Stimulated activated CD4-positive, alpha-beta T cell treated with anti-CD3 and anti-CD28 coated beads, Interleukin-15, amount 100 ng/mL, for 48 hours (primary cell): ENCODE measurements around the gene ZNF888.
A peak's percentile ranks its signal among the peaks of the same experiment; 100 is the strongest.
"Not testable (repeated sequence)": the region's sequence is repeated elsewhere in the genome, so short reads cannot be mapped to it uniquely, and the experiment has no call there.

Source experiments
- DNase-seq, 2 donors: peaks; one replicate each; pipeline ENCODE4 v3.0.0-alpha.2; 2020; ENCODE audit warnings: low read depth in 2 of 2

Gene ZNF888

GRCh38 chr19:52941941-52942385, 18.7 kb upstream of the ZNF888 start:
- DNase-seq, result no peak

- not testable (repeated sequence) for DNase-seq
These were observed 18.3 kb upstream of the ZNF888 start for GRCh38 chr19:52941523-52941922.

DNA sequence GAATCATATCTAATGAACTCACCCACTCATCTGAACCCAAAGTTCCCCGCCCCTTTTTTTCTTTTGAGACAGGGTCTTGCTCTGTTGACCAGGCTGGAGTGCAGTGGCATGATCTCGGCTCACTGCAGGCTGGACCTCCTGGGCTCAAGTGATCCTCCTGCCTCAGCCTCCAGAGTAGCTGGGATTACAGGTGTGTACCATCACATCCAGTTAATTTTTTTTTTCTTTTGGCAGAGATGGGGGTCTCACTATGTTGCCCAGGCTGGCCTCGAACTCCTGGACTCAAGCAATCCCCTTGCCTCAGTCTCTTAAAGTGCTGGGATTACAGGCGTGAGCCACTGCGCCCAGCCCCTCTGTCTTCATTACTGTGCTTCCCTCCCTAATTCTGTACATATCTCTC, 17.7 kb upstream of the ZNF888 start:
- DNase-seq, result not testable (repeated sequence)

- no peak for DNase-seq
These were observed 15.5 kb upstream of the ZNF888 start for GRCh38 chr19:52938761-52939160.

- DNase-seq, result no peak
These were observed 13.7 kb upstream of the ZNF888 start for GRCh38 chr19:52936954-52937325.

- no peak for DNase-seq
These were observed 13.1 kb upstream of the ZNF888 start for GRCh38 chr19:52936151-52936953.

DNA sequence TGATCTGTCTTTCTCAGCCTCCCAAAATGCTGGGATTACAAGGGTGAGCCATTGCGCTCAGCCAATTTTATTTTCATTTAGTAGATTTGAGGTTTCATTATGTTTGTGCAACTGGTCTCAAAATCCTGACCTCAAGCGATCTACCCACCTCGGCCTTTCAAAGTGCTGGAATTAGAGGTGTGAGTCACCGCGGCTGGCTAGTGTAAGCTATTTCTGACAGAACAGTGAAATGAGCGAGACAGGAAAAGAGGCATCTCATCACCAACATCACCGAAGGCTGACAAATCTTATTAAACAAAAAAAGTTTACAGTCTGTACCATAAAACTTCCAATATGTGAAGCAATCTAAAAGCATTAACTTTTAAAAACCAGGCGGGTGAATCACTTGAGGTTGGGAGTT, 12.2 kb upstream of the ZNF888 start:
- DNase-seq, result no peak

DNA sequence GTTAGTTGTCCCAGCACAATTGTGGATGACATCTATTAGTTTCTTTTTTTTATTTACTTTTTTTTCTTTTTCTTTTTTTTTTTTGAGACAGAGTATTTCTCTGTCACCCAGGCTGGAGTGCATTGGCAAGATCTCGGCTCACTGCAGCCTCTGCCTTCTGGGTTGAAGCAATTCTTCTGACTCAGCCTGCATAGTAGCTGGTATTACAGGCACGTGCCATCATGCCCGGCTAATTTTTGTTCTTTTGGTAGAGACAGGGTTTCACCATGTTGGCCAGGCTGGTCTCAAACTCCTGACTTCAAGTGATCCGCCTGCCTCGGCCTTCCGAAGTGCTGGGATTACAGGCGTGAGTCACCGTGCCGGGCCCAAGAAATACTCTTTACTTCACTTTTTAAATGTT, 1.4 kb upstream of the ZNF888 start:
- DNase-seq, result not testable (repeated sequence)

DNA sequence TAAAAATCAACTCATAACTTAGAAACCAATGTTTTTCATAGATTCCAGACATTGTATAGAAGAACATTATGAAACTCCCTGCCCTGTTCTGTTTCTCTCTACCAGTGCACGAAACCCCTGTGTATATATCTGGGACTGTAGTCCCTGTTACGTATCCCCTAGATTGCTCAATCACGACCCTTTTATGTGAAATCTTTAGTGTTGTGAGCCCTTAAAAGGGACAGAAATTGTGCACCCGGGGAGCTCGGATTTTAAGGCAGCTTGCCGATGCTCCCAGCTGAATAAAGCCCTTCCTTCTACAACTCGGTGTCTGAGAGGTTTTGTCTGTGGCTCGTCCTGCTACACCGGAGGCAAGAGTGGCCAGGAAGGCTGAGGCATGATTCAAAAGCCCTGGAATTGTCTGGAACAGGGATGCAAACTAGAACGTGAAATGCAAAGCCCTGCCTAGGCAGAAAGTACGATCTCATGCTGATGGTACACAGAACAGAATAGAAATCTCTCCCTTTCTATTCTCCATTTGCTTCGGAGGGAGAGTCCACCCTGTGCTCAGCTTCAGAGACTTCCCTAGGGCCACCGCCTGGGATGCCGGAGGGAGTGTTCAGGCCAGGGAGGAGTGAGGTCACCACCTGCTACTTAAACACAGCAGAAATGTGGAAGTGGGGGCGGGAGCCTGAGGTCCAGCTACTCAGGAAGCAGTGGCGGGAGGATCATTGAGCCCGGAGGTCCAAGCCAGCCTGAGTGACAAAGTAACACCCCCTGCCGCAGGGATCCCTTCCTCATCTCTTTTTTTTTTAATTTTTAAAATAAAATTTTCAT, 758 bp upstream of the ZNF888 start:
- DNase-seq, result no peak

GRCh38 chr19:52917531-52917930, 5.7 kb downstream of the ZNF888 start:
- DNase-seq, result no peak

DNA sequence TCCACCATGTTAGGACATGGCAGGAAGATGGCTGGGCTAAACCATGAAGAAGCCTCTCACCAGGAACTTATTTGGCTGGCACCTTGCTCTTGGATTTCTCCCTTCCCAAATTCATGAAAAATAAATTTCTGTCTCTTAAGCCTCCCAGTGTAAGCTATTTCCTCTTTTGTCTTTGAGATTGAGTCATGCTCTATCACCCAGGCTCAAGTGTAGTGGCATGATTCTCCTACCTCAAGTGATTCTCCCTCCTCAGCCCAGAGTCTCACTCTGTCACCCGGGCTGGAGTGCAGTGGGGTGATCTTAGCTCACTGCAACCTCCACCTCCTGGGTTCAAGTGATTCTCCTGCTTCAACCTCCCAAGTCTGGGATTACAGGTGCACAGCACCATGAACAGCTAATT, 12.6 kb downstream of the ZNF888 start:
- DNase-seq, result no peak

DNA sequence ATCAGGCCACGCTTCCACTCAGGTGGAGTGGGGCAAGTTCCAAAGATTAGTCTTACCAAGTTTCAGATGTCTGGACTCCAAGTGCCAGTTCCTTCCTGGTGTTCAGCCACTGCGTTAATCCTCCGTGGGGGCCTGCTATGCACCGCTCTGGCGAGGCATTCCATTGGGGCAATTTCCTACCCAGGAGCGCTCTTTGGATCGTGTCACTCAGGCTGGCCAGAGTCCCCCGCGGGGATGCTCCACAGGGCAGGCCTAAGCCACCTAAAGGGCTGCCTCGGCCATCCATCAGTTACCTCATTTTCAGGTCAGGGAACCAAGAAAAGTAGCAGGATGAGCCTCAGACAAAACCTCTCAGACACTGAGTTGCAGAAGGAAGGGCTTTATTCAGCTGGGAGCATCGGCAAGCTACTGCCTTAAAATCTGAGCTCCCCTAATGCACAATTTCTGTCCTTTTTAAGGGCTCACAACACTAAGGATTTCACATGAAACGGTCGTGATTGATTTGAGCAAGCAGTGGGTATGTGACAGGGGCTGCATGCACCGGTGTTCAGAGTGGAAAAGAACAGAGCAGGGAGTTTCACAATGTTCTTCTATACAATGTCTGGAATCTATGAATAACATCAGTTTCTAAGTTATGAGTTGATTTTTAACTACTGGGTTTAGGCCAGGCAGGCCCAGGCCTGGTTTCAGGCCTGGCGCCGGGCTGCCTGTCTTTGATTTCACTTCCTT, 19.0 kb downstream of the ZNF888 start:
- not testable (repeated sequence) for DNase-seq

- no peak for DNase-seq
These were observed 21.4 kb downstream of the ZNF888 start for GRCh38 chr19:52901842-52902241.

- not testable (repeated sequence) for DNase-seq
These were observed 24.6 kb downstream of the ZNF888 start for GRCh38 chr19:52898596-52898995.

DNA sequence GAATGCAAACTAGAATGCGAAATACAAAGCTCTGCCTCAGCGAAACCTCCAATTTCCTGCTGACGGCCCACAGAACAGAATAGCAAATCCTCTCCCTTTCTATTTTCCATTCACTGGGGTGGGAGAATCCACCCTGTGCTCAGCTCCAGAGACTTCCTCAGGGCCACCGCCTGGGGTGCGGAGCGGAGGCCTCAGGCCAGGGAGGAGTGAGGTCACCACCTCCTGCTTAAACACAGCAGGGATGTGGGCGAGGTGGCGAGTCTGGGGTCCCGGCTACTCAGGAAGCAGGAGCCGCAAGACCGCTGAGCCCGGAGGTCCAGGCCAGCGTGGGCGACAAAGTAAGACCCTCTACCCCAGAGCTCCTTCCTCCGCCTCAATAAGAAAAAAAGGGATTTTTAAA, 25.1 kb downstream of the ZNF888 start:
- no peak for DNase-seq

GRCh38 chr19:52897138-52897935, 25.9 kb downstream of the ZNF888 start, which contains the start of gene ZNF320:
Gene ZNF320, minus strand, starts transcription at chr19:52897635. Its CDS starts 7,380 bp downstream, at chr19:52890255.
- DNase-seq, result peak; percentile 86 to 89

DNA sequence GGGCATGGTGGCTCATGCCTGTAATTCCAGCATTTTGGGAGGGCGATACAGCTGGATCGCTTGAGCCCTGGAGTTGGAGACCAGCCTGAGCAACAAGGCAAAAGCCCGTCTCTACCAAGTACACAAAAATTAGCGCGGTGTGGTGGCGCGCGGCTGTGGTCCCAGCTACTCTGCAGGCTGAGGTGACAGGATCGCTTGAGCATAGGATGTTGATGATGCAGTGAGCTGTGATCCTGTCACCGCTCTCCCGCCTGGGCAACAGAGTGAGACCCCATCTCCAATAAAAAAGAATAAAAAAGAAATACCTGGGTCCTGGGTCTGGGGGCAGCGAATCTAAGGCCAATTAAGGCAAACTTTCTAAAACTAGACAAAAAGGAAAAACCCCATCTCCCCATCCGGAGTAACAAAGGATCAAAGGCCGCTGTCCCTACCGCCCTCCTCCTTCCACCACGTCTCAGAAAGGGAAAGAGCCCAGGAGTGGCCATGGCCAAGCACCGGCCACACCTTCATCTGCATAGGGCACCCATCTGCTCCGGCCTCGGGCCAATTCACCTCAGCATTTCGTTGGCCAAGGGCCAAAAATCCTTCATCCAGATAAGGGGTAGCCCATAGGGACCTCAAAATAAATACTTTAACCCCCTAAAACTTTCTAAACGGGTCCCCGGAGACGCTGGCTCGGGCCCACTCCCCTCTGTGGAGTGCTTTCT, 26.6 kb downstream of the ZNF888 start:
- DNase-seq, result no peak

DNA sequence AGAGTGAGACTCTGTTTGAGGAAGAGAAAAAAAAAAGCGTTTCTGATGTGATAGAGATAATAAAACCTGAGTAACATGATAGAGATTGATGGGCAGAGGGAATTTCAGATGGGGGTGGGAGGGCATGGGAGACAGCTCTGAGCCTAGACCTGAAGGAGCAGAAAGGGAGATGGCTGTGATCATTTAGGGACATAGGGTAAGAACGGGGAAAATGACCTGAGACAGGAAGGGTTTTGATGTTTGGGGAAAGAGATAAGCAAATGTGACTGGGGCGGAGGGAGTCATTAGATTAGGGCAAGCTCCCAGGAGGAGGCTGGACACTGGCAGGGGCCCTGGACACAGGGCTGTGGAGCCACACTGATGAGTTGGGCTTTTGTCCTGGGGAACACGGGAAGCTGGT, 31.9 kb downstream of the ZNF888 start:
- DNase-seq, result no peak

GRCh38 chr19:52889931-52890330, 33.3 kb downstream of the ZNF888 start:
- DNase-seq, result no peak

- no peak for DNase-seq
These were observed 34.2 kb downstream of the ZNF888 start for GRCh38 chr19:52889076-52889475.
